ENCODE measurements around the gene PMM2.

The PMM2 gene

DNA sequence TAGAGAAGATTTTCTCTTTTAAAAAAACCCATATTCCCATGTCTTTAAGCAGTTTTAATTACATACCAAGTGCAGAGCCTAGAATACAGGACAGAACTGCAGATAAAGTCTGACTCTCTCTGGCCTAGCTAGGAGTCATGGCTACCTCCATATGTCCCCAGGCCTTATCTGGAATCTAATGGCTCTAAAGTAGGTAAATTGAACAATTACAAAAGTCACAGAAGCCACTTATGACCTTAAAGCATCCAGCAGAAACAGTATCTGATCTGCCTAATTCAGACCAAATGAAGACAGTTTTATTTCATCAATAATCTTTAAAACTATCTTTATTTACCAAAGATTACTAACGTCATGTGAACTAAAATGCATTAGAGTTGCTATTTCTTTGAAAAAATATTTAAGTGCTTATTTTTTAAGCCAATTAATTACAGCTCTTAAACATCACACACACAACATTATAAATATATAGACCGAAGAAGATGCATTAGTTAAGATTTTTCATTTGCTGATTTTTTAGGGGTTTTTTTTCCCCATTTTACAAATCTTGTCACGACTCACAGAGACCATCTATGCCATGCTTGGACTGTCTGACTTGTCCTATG, 28.7 kb downstream of the PMM2 start:
- Histone ChIP-seq H4K91ac (ENCODE audit: low read depth, low read length) (no peak overlapping the region), H3K9ac (ENCODE audit: low read length) (no peak overlapping the region), H3K9me3 (ENCODE audit: insufficient read depth, low read depth, low read length) (no peaks in the 10 kb centered on the region), H3K79me1 (ENCODE audit: low read length) (no peaks in the 10 kb centered on the region), H3K36me3 (ENCODE audit: control insufficient read depth in 1 of 2, insufficient read depth in 2 of 2, low read length in 2 of 2) (peaks cover 16 to 33% of the 10 kb centered on the region in 2 experiments), H3K79me2 (ENCODE audit: control insufficient read depth, insufficient read depth, low read length, poor library complexity) (no peaks in the 10 kb centered on the region), H2BK12ac (ENCODE audit: low read length) (no peak overlapping the region), H3K18ac (ENCODE audit: low read length) (no peak overlapping the region), H2BK120ac (ENCODE audit: insufficient read depth, low read length, poor library complexity) (no peak overlapping the region), H2AFZ (ENCODE audit: insufficient read depth, low read length, poor library complexity) (no peak overlapping the region), H3K4me3 (ENCODE audit: low read depth, low read length) (no peak overlapping the region), H3K4ac (ENCODE audit: low read depth, low read length) (no peak overlapping the region), H2AK5ac (ENCODE audit: low read length) (no peak overlapping the region), H3K27me3 (ENCODE audit: insufficient read depth, low read length) (no peaks in the 10 kb centered on the region), H4K12ac (ENCODE audit: low read depth, low read length) (no peak overlapping the region), H3K4me1 (ENCODE audit: control insufficient read depth in 1 of 2, insufficient read depth in 2 of 2, low read length in 2 of 2) (peaks cover 0 to 2% of the 10 kb centered on the region in 2 experiments), H3K23ac (ENCODE audit: low read length) (no peak overlapping the region), H3K14ac (ENCODE audit: low read length) (no peak overlapping the region), H4K8ac (ENCODE audit: low read depth, low read length) (no peak overlapping the region), H2BK5ac (ENCODE audit: low read depth, low read length, poor library complexity) (no peak overlapping the region), H3K4me2 (ENCODE audit: low read length) (no peak overlapping the region), H3K27ac (ENCODE audit: low read depth, low read length) (no peak overlapping the region)
- WGBS (ENCODE audit: extremely low coverage, insufficient coverage, insufficient read length) = no CpG with 5 or more reads among the region's 3 CpGs
- no peak for DNase-seq

GRCh38 chr16:8828541-8829165, 31.0 kb downstream of the PMM2 start:
- WGBS (ENCODE audit: extremely low coverage, insufficient coverage, insufficient read length) = no CpG with 5 or more reads among the region's 8 CpGs
- Histone ChIP-seq H3K27ac (ENCODE audit: low read depth, low read length) (no peak overlapping the region), H3K4ac (ENCODE audit: low read depth, low read length) (no peak overlapping the region)

GRCh38 chr16:8831450-8831849, 33.8 kb downstream of the PMM2 start:
- Histone ChIP-seq H3K27me3 (ENCODE audit: insufficient read depth, low read length) (no peaks in the 10 kb centered on the region), H4K91ac (ENCODE audit: low read depth, low read length) (no peak overlapping the region), H3K14ac (ENCODE audit: low read length) (no peak overlapping the region), H3K4me1 (ENCODE audit: control insufficient read depth in 1 of 2, insufficient read depth in 2 of 2, low read length in 2 of 2) (peaks cover 0 to 2% of the 10 kb centered on the region in 2 experiments), H4K8ac (ENCODE audit: low read depth, low read length) (no peak overlapping the region), H3K4me3 (ENCODE audit: low read depth, low read length) (no peak overlapping the region), H4K12ac (ENCODE audit: low read depth, low read length) (no peak overlapping the region), H3K79me1 (ENCODE audit: low read length) (no peaks in the 10 kb centered on the region), H2AK5ac (ENCODE audit: low read length) (no peak overlapping the region), H3K23ac (ENCODE audit: low read length) (no peak overlapping the region), H3K79me2 (ENCODE audit: control insufficient read depth, insufficient read depth, low read length, poor library complexity) (no peaks in the 10 kb centered on the region), H2BK120ac (ENCODE audit: insufficient read depth, low read length, poor library complexity) (no peak overlapping the region), H3K9ac (ENCODE audit: low read length) (no peak overlapping the region), H3K4me2 (ENCODE audit: low read length) (no peak overlapping the region), H3K36me3 (ENCODE audit: control insufficient read depth in 1 of 2, insufficient read depth in 2 of 2, low read length in 2 of 2) (peaks cover 30 to 40% of the 10 kb centered on the region in 2 experiments), H3K9me3 (ENCODE audit: insufficient read depth, low read depth, low read length) (no peaks in the 10 kb centered on the region), H3K4ac (ENCODE audit: low read depth, low read length) (no peak overlapping the region), H2AFZ (ENCODE audit: insufficient read depth, low read length, poor library complexity) (no peak overlapping the region), H2BK5ac (ENCODE audit: low read depth, low read length, poor library complexity) (no peak overlapping the region), H3K27ac (ENCODE audit: low read depth, low read length) (no peak overlapping the region), H2BK12ac (ENCODE audit: low read length) (no peak overlapping the region), H3K18ac (ENCODE audit: low read length) (no peak overlapping the region)
- no CpG with 5 or more reads among the region's 9 CpGs for WGBS (ENCODE audit: extremely low coverage, insufficient coverage, insufficient read length)
- DNase-seq = no peak

More at GRCh38 chr16:8828541-8829165, 31.0 kb downstream of the PMM2 start:
- H3K14ac ChIP-seq (ENCODE audit: low read length) = no peak overlapping the region
- no peak overlapping the region for H2BK12ac ChIP-seq (ENCODE audit: low read length)
- H4K8ac ChIP-seq (ENCODE audit: low read depth, low read length) = no peak overlapping the region
- H3K4me3 ChIP-seq (ENCODE audit: low read depth, low read length) = no peak overlapping the region
- peaks cover 0 to 2% of the 10 kb centered on the region in 2 experiments for H3K4me1 ChIP-seq (ENCODE audit: control insufficient read depth in 1 of 2, insufficient read depth in 2 of 2, low read length in 2 of 2)
- no peak overlapping the region for H2BK120ac ChIP-seq (ENCODE audit: insufficient read depth, low read length, poor library complexity)
- H4K12ac ChIP-seq (ENCODE audit: low read depth, low read length) = no peak overlapping the region
- H3K23ac ChIP-seq (ENCODE audit: low read length) = no peak overlapping the region
- H4K91ac ChIP-seq (ENCODE audit: low read depth, low read length) = no peak overlapping the region
- no peak for DNase-seq
- H3K9me3 ChIP-seq (ENCODE audit: insufficient read depth, low read depth, low read length) = no peaks in the 10 kb centered on the region
- no peak overlapping the region for H3K4me2 ChIP-seq (ENCODE audit: low read length)
- no peak overlapping the region for H3K9ac ChIP-seq (ENCODE audit: low read length)
- no peaks in the 10 kb centered on the region for H3K79me1 ChIP-seq (ENCODE audit: low read length)
- H2AK5ac ChIP-seq (ENCODE audit: low read length) = no peak overlapping the region
- no peaks in the 10 kb centered on the region for H3K79me2 ChIP-seq (ENCODE audit: control insufficient read depth, insufficient read depth, low read length, poor library complexity)
- no peak overlapping the region for H2AFZ ChIP-seq (ENCODE audit: insufficient read depth, low read length, poor library complexity)
- no peak overlapping the region for H2BK5ac ChIP-seq (ENCODE audit: low read depth, low read length, poor library complexity)
- H3K18ac ChIP-seq (ENCODE audit: low read length) = no peak overlapping the region
- H3K27me3 ChIP-seq (ENCODE audit: insufficient read depth, low read length) = no peaks in the 10 kb centered on the region
- peaks cover 30 to 43% of the 10 kb centered on the region in 2 experiments for H3K36me3 ChIP-seq (ENCODE audit: control insufficient read depth in 1 of 2, insufficient read depth in 2 of 2, low read length in 2 of 2)

DNA sequence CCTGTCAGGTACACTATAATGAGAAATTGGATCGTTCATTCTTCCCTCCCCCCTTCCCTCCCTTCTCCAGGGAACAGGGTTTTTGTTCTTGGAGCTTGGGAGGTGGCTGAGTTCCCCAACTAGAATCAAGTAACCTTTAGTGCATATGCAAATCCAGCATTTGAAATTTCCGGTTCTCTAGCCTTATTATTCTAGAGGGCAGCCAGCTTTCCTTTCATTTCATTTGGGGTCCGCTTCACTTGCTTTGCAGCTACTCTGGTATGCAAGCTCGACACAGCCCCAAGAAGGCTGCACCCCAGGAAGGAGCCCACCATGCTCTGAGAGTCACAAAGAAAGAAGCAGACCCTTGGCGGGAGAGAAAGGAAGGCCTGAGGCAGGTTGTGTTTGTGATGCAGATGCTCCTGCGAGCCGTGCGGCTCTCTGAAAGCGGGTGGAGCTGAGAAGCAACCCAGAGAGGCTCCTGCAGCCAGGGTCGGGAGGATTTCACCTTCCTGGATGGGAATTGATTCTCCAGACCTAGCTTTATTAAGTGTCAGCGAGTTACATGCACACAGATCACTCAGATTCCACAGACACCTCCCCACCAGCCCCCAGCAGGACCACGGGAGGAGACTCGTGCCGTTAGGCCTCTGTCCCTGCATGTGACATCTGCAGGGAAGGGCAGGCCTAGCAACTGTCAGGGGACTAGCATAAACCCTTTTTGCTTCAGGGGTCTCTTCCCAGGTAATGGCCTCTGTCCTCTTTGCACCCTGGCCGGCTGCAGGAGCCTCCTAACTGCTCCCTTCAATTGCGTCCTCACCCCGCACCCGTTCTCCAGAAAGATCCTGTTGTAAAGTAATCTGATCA, 34.5 kb downstream of the PMM2 start:
- Histone ChIP-seq H3K18ac (ENCODE audit: low read length) (no peak overlapping the region), H3K36me3 (ENCODE audit: control insufficient read depth in 1 of 2, insufficient read depth in 2 of 2, low read length in 2 of 2) (peaks cover 30 to 40% of the 10 kb centered on the region in 2 experiments), H3K9ac (ENCODE audit: low read length) (no peak overlapping the region), H3K79me2 (ENCODE audit: control insufficient read depth, insufficient read depth, low read length, poor library complexity) (no peaks in the 10 kb centered on the region), H3K27ac (ENCODE audit: low read depth, low read length) (no peak overlapping the region), H4K8ac (ENCODE audit: low read depth, low read length) (no peak overlapping the region), H4K91ac (ENCODE audit: low read depth, low read length) (no peak overlapping the region), H3K79me1 (ENCODE audit: low read length) (no peaks in the 10 kb centered on the region), H2AK5ac (ENCODE audit: low read length) (no peak overlapping the region), H3K4me1 (ENCODE audit: control insufficient read depth in 1 of 2, insufficient read depth in 2 of 2, low read length in 2 of 2) (peaks cover 0 to 2% of the 10 kb centered on the region in 2 experiments), H2AFZ (ENCODE audit: insufficient read depth, low read length, poor library complexity) (no peak overlapping the region), H4K12ac (ENCODE audit: low read depth, low read length) (no peak overlapping the region), H3K4me3 (ENCODE audit: low read depth, low read length) (no peak overlapping the region), H3K4me2 (ENCODE audit: low read length) (no peak overlapping the region), H2BK5ac (ENCODE audit: low read depth, low read length, poor library complexity) (no peak overlapping the region), H3K27me3 (ENCODE audit: insufficient read depth, low read length) (no peaks in the 10 kb centered on the region), H3K9me3 (ENCODE audit: insufficient read depth, low read depth, low read length) (no peaks in the 10 kb centered on the region), H2BK120ac (ENCODE audit: insufficient read depth, low read length, poor library complexity) (no peak overlapping the region), H3K14ac (ENCODE audit: low read length) (no peak overlapping the region), H3K4ac (ENCODE audit: low read depth, low read length) (no peak overlapping the region), H3K23ac (ENCODE audit: low read length) (no peak overlapping the region), H2BK12ac (ENCODE audit: low read length) (no peak overlapping the region)
- DNase-seq = no peak
- WGBS (ENCODE audit: extremely low coverage, insufficient coverage, insufficient read length) = no CpG with 5 or more reads among the region's 18 CpGs
